H4 (cell line): ENCODE measurements around the gene UTP14C. TPM values are rescaled to one million over a fixed set of nuclear protein-coding genes. Genes with fewer than 3 reads are reported as not detected.
"Not testable (repeated sequence)": the region's sequence is repeated elsewhere in the genome, so short reads cannot be mapped to it uniquely, and the experiment has no call there.

Experiments used
- DNase-seq: peaks from one replicate; pipeline ENCODE4 v3.0.0-alpha.2; 2015; ENCODE audit warnings: low spot score
- total RNA-seq: library from RNA; depleted of rRNA; stranded (reverse); fragments of >200 nt; shearing (Covaris generic); gene quantifications from 2 replicates; pipeline ENCODE4 v1.2.3, GENCODE V29; 2014; rRNA removed

Gene UTP14C
- 4.2 and 5.0 TPM in 2 replicates for total RNA-seq

- DNase-seq, result no peak
These were observed at the start of gene UTP14C for GRCh38 chr13:52024481-52024880. Gene UTP14C, plus strand, starts transcription at chr13:52024691. Its CDS starts 4,114 bp downstream, at chr13:52028805.

DNA sequence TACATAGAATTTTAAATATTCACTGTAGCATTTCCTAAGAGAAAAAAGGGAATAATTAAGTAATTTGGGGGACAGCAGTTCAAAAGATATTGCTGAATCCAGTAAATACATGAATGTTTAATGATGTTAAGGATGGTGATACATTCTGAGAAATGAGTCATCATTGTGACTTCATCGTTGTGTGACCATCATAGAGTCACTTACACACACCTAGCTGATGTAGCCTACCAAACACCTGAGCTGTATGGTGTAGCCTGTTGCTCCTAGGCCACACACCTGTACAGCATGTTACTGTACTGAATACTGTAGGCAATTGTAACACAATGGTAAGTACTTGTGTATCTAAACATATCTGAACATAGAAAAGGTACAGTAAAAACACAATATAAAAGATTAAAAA lies 48.1 kb upstream of the UTP14C start:
- DNase-seq, result no peak

DNA sequence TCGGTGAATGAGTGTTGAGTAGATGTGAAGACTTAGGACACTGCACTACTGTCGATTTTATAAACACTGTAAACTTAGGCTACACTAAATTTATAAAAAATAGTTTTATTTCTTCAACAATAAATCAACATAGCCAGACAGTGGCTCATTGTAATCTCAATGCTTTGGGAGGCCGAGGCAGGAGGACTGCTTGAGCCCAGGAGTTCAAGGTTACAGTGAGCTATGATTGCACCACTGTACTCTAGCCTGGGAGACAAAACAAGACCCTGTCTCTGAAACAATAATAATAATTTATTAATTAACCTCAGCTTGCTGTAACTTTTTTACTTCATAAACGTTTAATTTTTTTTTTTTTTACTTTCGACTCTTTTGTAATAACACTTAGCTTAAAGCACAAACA lies 47.6 kb upstream of the UTP14C start:
- no peak for DNase-seq

GRCh38 chr13:51977625-51978024 lies 46.9 kb upstream of the UTP14C start:
- DNase-seq, result no peak

GRCh38 chr13:51978796-51979556 lies 45.5 kb upstream of the UTP14C start:
- no peak for DNase-seq

DNA sequence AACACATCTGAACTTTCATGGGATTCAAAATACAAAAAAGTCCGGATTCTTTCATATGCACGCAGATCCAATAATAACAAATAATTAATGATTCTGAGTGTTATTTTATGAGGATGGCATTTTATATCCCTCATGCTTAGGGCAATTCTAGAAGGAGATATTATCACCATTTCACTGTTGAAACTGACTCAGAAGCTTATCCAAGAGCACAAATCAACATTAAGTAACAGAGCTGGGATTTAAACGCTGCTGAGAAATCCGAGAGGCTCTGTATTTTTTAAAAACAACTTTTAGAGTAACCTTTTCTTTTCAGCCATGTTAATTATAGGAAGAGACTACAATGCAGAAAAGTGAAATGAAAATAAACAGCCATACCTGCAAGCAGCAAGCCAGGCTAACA lies 43.6 kb upstream of the UTP14C start:
- DNase-seq, result no peak

GRCh38 chr13:51981355-51981754 lies 43.1 kb upstream of the UTP14C start:
- DNase-seq, result no peak

- DNase-seq, result not testable (repeated sequence)
These were observed 41.2 kb upstream of the UTP14C start for GRCh38 chr13:51983292-51983691.

GRCh38 chr13:51984904-51985303 lies 39.6 kb upstream of the UTP14C start:
- not testable (repeated sequence) for DNase-seq

DNA sequence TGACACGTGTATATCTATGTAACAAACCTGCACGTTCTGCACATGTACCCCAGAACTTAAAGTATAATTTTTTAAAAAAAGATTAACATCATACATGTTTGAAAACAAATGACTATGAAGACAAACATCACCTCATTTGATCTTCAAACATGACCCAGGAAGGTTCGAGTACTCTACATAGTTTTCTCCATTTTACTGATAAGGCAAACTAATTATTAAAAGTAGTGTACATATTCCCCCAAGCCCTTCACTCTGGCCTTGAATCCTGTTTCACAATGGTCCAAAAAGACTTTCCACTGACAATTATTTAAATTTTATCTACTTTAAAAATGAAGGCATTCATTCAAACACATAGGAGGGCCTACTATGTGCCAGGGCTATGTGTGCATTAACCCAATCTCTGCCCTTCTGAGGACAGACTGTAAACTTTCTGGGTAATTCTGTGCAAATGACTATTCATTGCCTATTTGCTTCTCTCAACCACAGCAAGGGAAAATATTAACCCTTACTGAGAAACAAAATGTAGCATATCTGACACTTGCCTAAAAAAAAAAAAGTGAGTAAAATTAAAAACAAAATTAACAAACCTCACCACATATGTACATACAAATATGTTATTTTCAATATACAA lies 35.4 kb upstream of the UTP14C start:
- DNase-seq, result no peak

DNA sequence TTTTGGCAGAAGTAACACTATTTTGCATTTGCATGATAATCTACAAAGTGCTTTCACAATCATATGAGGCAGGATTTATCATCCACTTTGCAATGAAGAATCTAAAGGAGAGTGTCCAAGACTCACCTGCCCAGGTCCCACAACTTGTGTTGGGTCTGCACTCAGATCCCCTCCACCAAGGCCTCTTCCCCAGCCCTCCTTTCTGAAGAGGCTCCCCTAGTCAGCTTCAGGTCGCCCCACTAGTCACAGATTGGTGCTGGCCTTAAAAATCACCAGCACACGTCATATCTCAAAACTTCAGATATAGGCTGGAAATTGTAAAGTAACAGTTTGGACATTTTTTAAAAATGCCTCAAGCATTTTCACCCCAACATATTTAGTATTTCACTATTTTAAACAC lies 30.8 kb upstream of the UTP14C start:
- no peak for DNase-seq

GRCh38 chr13:51995677-51996551 lies 28.6 kb upstream of the UTP14C start:
- no peak for DNase-seq

- no peak for DNase-seq
These were observed 27.9 kb upstream of the UTP14C start for GRCh38 chr13:51996641-51997040.

GRCh38 chr13:51997186-51997585 lies 27.3 kb upstream of the UTP14C start:
- no peak for DNase-seq

GRCh38 chr13:51997641-51998330 lies 26.7 kb upstream of the UTP14C start:
- no peak for DNase-seq

- no peak for DNase-seq
These were observed 25.6 kb upstream of the UTP14C start for GRCh38 chr13:51998723-51999509.

GRCh38 chr13:51999510-51999911 lies 25.0 kb upstream of the UTP14C start:
- no peak for DNase-seq

DNA sequence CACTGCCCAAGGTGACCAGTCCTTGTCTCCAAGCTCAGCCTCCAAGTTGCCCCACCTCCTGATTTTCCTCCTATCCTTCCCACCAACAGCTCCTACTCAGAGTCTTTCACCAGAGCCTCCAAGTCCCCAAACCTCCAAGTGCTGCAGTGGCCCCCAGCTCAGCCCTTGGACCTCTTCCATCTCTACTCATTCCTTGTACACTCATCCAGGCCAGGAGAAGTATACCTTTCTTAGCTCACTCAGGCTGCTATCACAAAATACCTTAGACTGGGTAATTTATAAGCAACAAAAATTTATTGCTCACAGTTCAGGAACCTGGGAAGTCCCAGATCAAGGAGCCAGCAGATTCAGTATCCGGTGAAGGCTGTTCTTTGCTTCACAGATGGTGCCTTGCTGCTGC lies 24.6 kb upstream of the UTP14C start:
- no peak for DNase-seq

GRCh38 chr13:52001120-52001731 lies 23.3 kb upstream of the UTP14C start:
- no peak for DNase-seq

GRCh38 chr13:52002361-52002760 lies 22.1 kb upstream of the UTP14C start:
- DNase-seq, result no peak

DNA sequence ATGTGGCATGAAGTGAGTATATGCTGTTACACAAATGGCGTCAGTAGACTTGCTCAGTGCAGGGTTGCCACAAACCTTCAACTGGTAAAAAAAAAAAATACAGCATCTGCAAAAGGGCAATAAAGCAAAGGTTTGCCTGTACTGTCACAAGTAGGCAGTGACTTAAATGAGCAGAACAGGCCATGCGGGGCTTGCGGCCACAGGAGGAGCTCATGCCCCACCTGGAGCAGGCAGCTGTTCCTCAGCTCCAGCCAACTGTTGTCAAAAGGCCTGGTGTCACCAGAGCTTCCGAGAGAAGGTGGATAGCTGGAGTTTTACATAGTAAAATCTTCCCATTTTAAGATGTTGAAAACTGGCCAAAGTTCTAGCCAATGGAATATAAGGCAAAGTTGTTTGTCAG lies 20.9 kb upstream of the UTP14C start:
- no peak for DNase-seq
